Breast epithelium (tissue), 4 donors: Measurements from ENCODE around the gene ZNF749. TPM values are rescaled to one million over a fixed set of nuclear protein-coding genes. Genes with fewer than 3 reads are reported as not detected.

ENCODE experiments used
- DNase-seq, 2 donors: peaks; one replicate each; pipeline ENCODE4 v3.0.0-alpha.2; 2019; ENCODE audit warnings: low spot score in 2 of 2
- H3K27ac ChIP-seq, 2 donors: fragments of 200-600 bp; sonication (generic) in 1 of 2; one replicate each; pipeline ENCODE4 v1.5.1; 2016 to 2019; ENCODE audit warnings: mild to moderate bottlenecking in 1 of 2
- H3K27me3 ChIP-seq, 2 donors: fragments of 200-600 bp; sonication (generic) in 1 of 2; one replicate each; pipeline versions ENCODE4 v1.5.1 to v1.6.0; 2017 to 2019; ENCODE audit warnings: control low read depth in 1 of 2, mild to moderate bottlenecking in 1 of 2
- H3K36me3 ChIP-seq: fragments of 200-600 bp; one replicate; pipeline ENCODE4 v1.5.1; 2019
- H3K4me1 ChIP-seq, 2 donors: fragments of 200-600 bp; sonication (generic); one replicate each; pipeline ENCODE4 v1.5.1; 2016 to 2019; ENCODE audit warnings: control low read depth in 1 of 2
- H3K4me3 ChIP-seq, 3 donors: fragments of 200-600 bp; sonication (generic); 1 replicate in 2 of 3; 2 replicates in 1 of 3; pipeline ENCODE4 v1.5.1; 2016 to 2019; ENCODE audit warnings: mild to moderate bottlenecking in 3 of 3, moderate library complexity in 2 of 3
- H3K9me3 ChIP-seq, 2 donors: fragments of 200-600 bp; sonication (generic) in 1 of 2; one replicate each; pipeline ENCODE4 v1.5.1; 2016 to 2019; ENCODE audit warnings: control low read depth in 1 of 2
- CTCF ChIP-seq, 3 donors: fragments of 450-650 bp; IDR thresholded peaks; one replicate each; pipeline ENCODE4 v1.5.1; 2016 to 2017; ENCODE audit warnings: antibody characterized with exemption in 3 of 3, mild to moderate bottlenecking in 3 of 3, moderate library complexity in 3 of 3
- POLR2A ChIP-seq: fragments of 450-650 bp; IDR thresholded peaks from one replicate; pipeline ENCODE4 v1.6.1; 2016; ENCODE audit warnings: antibody characterized with exemption, mild to moderate bottlenecking, moderate library complexity
- POLR2AphosphoS5 ChIP-seq, 3 donors: sonication (generic); formaldehyde crosslinking; IDR thresholded peaks; one replicate each; pipeline ENCODE4 v1.6.1; 2017; ENCODE audit warnings: antibody characterized with exemption in 3 of 3
- intact Hi-C: fragments of 100-400 bp; cut with DNase I; formaldehyde crosslinking; loops from one replicate; pipeline ENCODE4 v1.15.1; 2023; ENCODE audit warnings: low total_unique reads
- total RNA-seq, 3 donors: library from RNA; depleted of rRNA; stranded (reverse); fragments of >200 nt; gene quantifications; one replicate each; pipeline ENCODE4 v1.1.0, GENCODE V29; 2016

ZNF749 gene
- 10 to 100 TPM in 1 of 3 donors, 1 to 10 TPM in 2; 3.4 to 11.1 (median 8.5) TPM for total RNA-seq

DNA sequence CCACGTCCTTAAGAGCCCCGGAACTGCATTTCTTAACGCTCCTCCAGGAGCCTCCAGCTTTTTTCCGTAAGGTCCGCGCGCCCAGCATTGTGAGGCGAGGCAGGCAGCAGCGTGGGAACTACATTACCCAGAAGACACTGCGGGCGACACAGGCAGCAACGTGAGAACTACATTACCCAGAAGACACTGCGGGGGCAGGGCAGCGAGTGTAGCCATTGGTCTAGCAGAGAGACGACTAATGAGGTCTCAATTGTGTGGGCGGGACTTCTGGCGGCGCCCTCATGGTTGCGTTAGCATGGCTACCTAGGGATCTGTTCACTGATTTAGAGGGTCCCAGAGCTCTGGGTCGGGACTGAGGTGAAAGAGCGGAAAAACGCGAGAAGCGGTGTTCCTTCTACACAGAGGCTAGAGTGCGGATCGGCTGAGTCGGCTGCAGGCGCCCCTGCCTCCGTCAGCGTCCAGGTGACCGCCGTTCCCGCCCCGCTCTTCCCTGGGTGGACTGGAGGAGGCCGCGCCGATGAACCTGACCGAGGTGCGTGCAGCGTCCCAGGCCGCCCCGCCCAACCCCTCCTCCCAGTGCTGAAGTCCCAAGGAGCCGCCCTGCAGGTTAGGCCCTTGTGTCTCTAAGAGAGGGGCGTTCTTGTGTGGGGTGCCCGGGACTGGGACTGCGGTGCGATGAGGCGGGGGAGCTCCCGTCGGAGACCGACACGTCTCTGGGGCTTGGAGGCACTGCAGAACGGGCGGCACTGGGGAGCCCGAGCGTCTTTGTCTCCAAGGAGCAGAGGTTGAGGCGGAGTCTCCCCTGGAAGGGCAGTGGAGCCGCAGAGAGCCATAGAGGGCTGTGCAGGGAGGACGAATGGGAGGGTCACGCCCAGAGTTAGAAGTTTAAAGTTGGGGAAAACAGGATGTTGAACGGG, at the start of gene ZNF749:
ZNF749 (plus strand) TSS at position 264 of the 917 bp plus-strand sequence; CDS start at position 518, 254 bp downstream.
- intact Hi-C loops = no loop called here
- TF ChIP-seq CTCF (IDR thresholded peaks at IDR 0.05) (no peak), POLR2AphosphoS5 (IDR thresholded peaks at IDR 0.05) (peak; percentile 42 to 72 (median 70))
- H3K36me3 ChIP-seq = no peaks in the 10 kb centered on the region
- DNase-seq = peak; percentile 97 to 99
- peaks cover 0 to 10% of the 10 kb centered on the region in 2 donors for H3K4me1 ChIP-seq
- peak within 1 kb of the TSS; percentile 68 to 85 (median 81) for H3K4me3 ChIP-seq
- H3K27ac ChIP-seq = peak within 1 kb of the TSS; percentile 75 to 78
- H3K9me3 ChIP-seq = peaks cover 3 to 16% of the 10 kb centered on the region in 2 donors
- H3K27me3 ChIP-seq = no peaks in the 10 kb centered on the region

DNA sequence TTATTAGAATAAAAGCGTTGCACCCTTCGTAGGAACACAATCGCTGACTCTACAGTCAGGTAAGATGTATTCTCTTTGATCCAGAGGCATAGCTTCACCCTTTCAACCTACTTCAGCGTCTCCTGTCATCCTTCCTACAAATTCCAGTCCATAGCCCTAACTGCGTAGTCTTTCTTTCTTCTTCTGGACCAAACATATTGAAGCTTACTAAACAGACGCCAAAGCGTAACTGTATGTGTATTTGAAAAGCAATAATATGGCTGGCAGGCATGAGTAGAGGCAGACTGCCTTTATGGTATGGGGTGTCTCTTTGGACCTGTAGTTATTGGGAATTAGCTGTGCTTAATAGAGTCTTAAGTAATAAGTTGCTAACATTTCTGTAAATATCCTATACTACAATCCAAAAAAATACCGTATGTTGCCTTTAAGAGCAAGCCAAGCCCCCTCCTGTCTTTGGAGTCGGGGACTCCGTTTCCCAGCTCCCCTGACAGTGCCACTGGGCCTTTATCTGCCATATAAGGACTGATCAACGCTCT, 45.9 kb upstream of the ZNF749 start:
- Histone ChIP-seq H3K9me3 (peaks cover 0 to 14% of the 10 kb centered on the region in 2 donors), H3K4me1 (no peaks in the 10 kb centered on the region), H3K4me3 (peak overlapping the region; percentile 68 to 83 (median 70)), H3K27me3 (no peaks in the 10 kb centered on the region), H3K36me3 (no peaks in the 10 kb centered on the region), H3K27ac (peak overlapping the region; percentile 92 to 96)
- no peak for TF ChIP-seq POLR2A
- TF ChIP-seq POLR2AphosphoS5 (IDR thresholded peaks at IDR 0.05) = no peak
- no peak for TF ChIP-seq CTCF (IDR thresholded peaks at IDR 0.05)
- intact Hi-C loops = no loop called here
- no peak for DNase-seq

GRCh38 chr19:57389730-57390598, 45.2 kb upstream of the ZNF749 start, which contains the start of gene ZNF548:
ZNF548 (plus strand) TSS chr19:57389854; CDS start chr19:57390100, 246 bp downstream.
- intact Hi-C loops = no loop called here
- peak; percentile 85 to 95 (median 90) for TF ChIP-seq POLR2AphosphoS5 (IDR thresholded peaks at IDR 0.05)
- peak; percentile 66 for TF ChIP-seq POLR2A
- peak; percentile 36 to 64 (median 52) for TF ChIP-seq CTCF (IDR thresholded peaks at IDR 0.05)
- DNase-seq = peak; percentile 92 to 98
- peaks cover 0 to 19% of the 10 kb centered on the region in 2 donors for H3K9me3 ChIP-seq
- H3K4me1 ChIP-seq = no peaks in the 10 kb centered on the region
- peak within 1 kb of the TSS; percentile 68 to 83 (median 70) for H3K4me3 ChIP-seq
- no peaks in the 10 kb centered on the region for H3K36me3 ChIP-seq
- H3K27me3 ChIP-seq = no peaks in the 10 kb centered on the region
- peak within 1 kb of the TSS; percentile 92 to 96 for H3K27ac ChIP-seq

DNA sequence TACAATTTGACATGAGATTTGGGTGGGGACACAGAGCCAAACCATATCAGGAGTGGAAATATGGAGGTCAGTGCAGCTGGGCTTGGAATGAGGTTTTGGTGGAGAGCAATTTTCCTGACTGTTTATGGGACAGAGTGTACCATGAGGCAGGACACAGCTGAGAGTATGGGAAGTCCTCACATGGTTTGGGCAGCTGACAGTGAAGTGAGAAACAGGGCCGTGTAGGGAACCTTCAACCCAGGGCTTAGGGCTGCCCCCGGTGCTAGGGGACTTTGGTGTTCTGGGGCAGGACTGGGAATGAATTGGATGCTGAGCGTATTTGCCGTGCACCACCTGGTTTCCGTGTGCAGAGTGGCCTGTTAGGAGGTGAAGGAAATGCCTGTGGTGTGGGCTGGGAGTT, 39.4 kb upstream of the ZNF749 start:
- Histone ChIP-seq H3K27ac (no peak overlapping the region), H3K36me3 (peaks cover 27% of the 10 kb centered on the region), H3K4me3 (no peak overlapping the region), H3K9me3 (peaks cover 47 to 70% of the 10 kb centered on the region in 2 donors), H3K27me3 (no peaks in the 10 kb centered on the region), H3K4me1 (no peaks in the 10 kb centered on the region)
- no peak for DNase-seq
- intact Hi-C loops = no loop called here
- TF ChIP-seq POLR2A (no peak), POLR2AphosphoS5 (IDR thresholded peaks at IDR 0.05) (no peak), CTCF (IDR thresholded peaks at IDR 0.05) (no peak)
